ENCODE measurements around the gene LINC01488. TPM values are rescaled to one million over a fixed set of nuclear protein-coding genes. Genes with fewer than 3 reads are reported as not detected.

Gene LINC01488
- total and polyA plus RNA-seq, 9 of the 15 experiments (the other 6 are each of a cell fraction or from before 2014, with no cell fraction given): not detected

GRCh38 chr11:69467196-69467595, 14.3 kb upstream of the LINC01488 start:
- no TSS peak for BruUV-seq (replicated peaks)
- in situ Hi-C loops (cut with MboI): no loop called here
- no peak overlapping the region for H3K4me2 ChIP-seq (ENCODE audit: insufficient read depth, low read length)

More at GRCh38 chr11:69467196-69467595, 14.3 kb upstream of the LINC01488 start:
- no peaks in the 10 kb centered on the region for H3K9me1 ChIP-seq (ENCODE audit: control insufficient read depth, insufficient read depth, low read length)
- H3K4me3 ChIP-seq: no peak overlapping the region
- peak overlapping the region; percentile 26; the same call in 1 of the 2 replicates for H2AFZ ChIP-seq (ENCODE audit: low read depth, low read length)
- intact Hi-C loops (cut with micrococcal nuclease): no loop called here
- WGBS (ENCODE audit: insufficient coverage, low coverage, missing lambda C conversion rate): 42% methylated on average over 4 of the region's 4 CpGs
- FAIRE-seq: no peak
- ChIA-PET POLR2A (interaction anchor here (0.6 to 1.6 kb wide), 2 partner anchors 14 to 38 kb away, joined by 3 read pairs; no protein-coding TSS in a partner anchor), CTCF (ENCODE audit: low intra/inter-chr PET ratio) (no interaction called here)
- no peak for DNase-seq (ENCODE audit: extremely low read depth in 1 of 4, low spot score in 3 of 4)
- TF ChIP-seq TBL1XR1 (IDR thresholded peaks at IDR 0.05; ENCODE audit: low read length in 2 of 2) (no peak), ZNF175 (CRISPR knock-in tag; IDR thresholded peaks at IDR 0.05; ENCODE audit: low read depth) (no peak), ZNF23 (CRISPR knock-in tag; IDR thresholded peaks at IDR 0.05) (no peak), RBBP5 (IDR thresholded peaks at IDR 0.05; ENCODE audit: borderline replicate concordance, insufficient read depth, low read length, poor library complexity, severe bottlenecking) (no peak), LCOR (CRISPR knock-in tag; IDR thresholded peaks at IDR 0.05) (no peak), E2F5 (CRISPR knock-in tag; IDR thresholded peaks at IDR 0.05) (no peak), MAFF (IDR thresholded peaks at IDR 0.05; ENCODE audit: low read length) (no peak), YY1 (IDR thresholded peaks at IDR 0.05; ENCODE audit: borderline replicate concordance in 1 of 3, control insufficient read depth in 1 of 3, extremely low read depth in 1 of 3, insufficient read depth in 3 of 3, insufficient read length in 1 of 3, insufficient replicate concordance in 2 of 3, low read depth in 1 of 3, low read length in 2 of 3) (no peak), KLF13 (tag; IDR thresholded peaks at IDR 0.05; ENCODE audit: borderline replicate concordance, low read depth) (no peak), ZNF707 (CRISPR knock-in tag; conservative IDR thresholded peaks at IDR 0.05) (no peak), BRD4 (IDR thresholded peaks at IDR 0.05) (no peak)
- TF ChIP-seq, protein P1, sequence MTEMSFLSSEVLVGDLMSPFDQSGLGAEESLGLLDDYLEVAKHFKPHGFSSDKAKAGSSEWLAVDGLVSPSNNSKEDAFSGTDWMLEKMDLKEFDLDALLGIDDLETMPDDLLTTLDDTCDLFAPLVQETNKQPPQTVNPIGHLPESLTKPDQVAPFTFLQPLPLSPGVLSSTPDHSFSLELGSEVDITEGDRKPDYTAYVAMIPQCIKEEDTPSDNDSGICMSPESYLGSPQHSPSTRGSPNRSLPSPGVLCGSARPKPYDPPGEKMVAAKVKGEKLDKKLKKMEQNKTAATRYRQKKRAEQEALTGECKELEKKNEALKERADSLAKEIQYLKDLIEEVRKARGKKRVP (CRISPR knock-in tag; IDR thresholded peaks at IDR 0.05): no peak
- no peak overlapping the region for H3K9ac ChIP-seq (ENCODE audit: insufficient read depth in 1 of 2, low read depth in 2 of 2, low read length in 2 of 2)
- ATAC-seq: no peak
- H3K27me3 ChIP-seq (ENCODE audit: control insufficient read depth in 2 of 2, insufficient read depth in 2 of 2, low read length in 2 of 2): peaks cover 2 to 29% of the 10 kb centered on the region in 2 experiments; a peak in 3 of 5 replicates
- H3K4me1 ChIP-seq (replicated peaks in 1 of 2; ENCODE audit: control insufficient read depth in 2 of 2, insufficient read depth in 2 of 2, low read length in 2 of 2): peaks cover 25 to 39% of the 10 kb centered on the region in 2 experiments
- H3K9me3 ChIP-seq (replicated peaks; ENCODE audit: control insufficient read depth, insufficient read depth, low read depth, low read length): no peaks in the 10 kb centered on the region
- no peak overlapping the region for H3K27ac ChIP-seq (ENCODE audit: extremely low read depth, low read depth, low read length)
- no peaks in the 10 kb centered on the region for H3K79me2 ChIP-seq (ENCODE audit: control insufficient read depth, insufficient read depth, low read length)
- H4K20me1 ChIP-seq (replicated peaks; ENCODE audit: control insufficient read depth, insufficient read depth, low read length): no peaks in the 10 kb centered on the region; the same call in 1 of the 2 replicates
- no peaks in the 10 kb centered on the region for H3K36me3 ChIP-seq (ENCODE audit: control insufficient read depth, insufficient read depth, low read length)

Data from K562 (cell line).